HCT116 (cell line): ENCODE data around the gene CDK19. TPM values are rescaled to one million over a fixed set of nuclear protein-coding genes. Genes with fewer than 3 reads are reported as not detected.

Experiments
- ATAC-seq: fragments of 200-7000 bp; cut with Tn5 transposase; 2 replicates; pipeline ENCODE4 v1.9.1; 2020; ENCODE audit warnings: mild to moderate bottlenecking, moderate library complexity
- BruUV-seq: library from RNA; stranded (reverse); fragments of 400-500 nt; replicated peaks from 2 replicates; lab custom pipeline; 2021; lab: Mats Ljungman, UMichigan
- CTCF ChIA-PET: fragments of 300-600 bp; sonication (Branson Sonifier 250); formaldehyde crosslinking; loops from one replicate; lab custom pipeline; 2021; ENCODE audit warnings: antibody characterized with exemption; lab: Charles Lee
- POLR2A ChIA-PET: fragments of 300-600, 350-600 bp; sonication (Branson Sonifier 250); formaldehyde crosslinking; loops from one replicate; lab custom pipeline; 2021; ENCODE audit warnings: antibody characterized with exemption; lab: Charles Lee
- RAD21 ChIA-PET, 2 experiments: fragments of 300-600 bp; sonication (Branson Sonifier 250); formaldehyde crosslinking; loops; one replicate each; lab custom pipeline; 2023; ENCODE audit warnings: low total read pairs in 2 of 2; ENCODE audit not compliant: uncharacterized antibody in 2 of 2, unreplicated experiment in 2 of 2, low non-redundant PET in 1 of 2; lab: Charles Lee
- DNase-seq: peaks from one replicate; pipeline ENCODE4 v3.0.0-alpha.2; 2010; ENCODE audit warnings: low read depth, low spot score
- H2AFZ ChIP-seq: fragments of 200-600 bp; shearing (Covaris generic), sonication (generic); 2 replicates; pipeline ENCODE4 v1.6.1; 2017; ENCODE audit warnings: low read depth, mixed run types, mixed read lengths, antibody characterized with exemption, low read length; ENCODE audit not compliant: poor library complexity, severe bottlenecking
- H3K27ac ChIP-seq: 2 replicates; pipeline ENCODE4 v1.5.1; 2012; ENCODE audit warnings: low read depth, low read length
- H3K27me3 ChIP-seq: fragments of 200-600 bp; sonication (generic); 2 replicates; pipeline ENCODE4 v1.6.1; 2016; ENCODE audit warnings: mixed run types, low read length, mixed read lengths; ENCODE audit not compliant: insufficient read depth
- H3K36me3 ChIP-seq, 2 experiments: fragments of 200-500 bp in 1 of 2; fragments of 200-600 bp in 1 of 2; sonication (Bioruptor generic) in 1 of 2; sonication (generic) in 1 of 2; 2 replicates each; pipeline versions ENCODE4 v1.5.1 to v1.6.1; 2014 to 2016; ENCODE audit warnings: low read length in 2 of 2, inconsistent platforms in 1 of 2, mixed read lengths in 1 of 2, mixed run types in 1 of 2; ENCODE audit not compliant: insufficient read depth in 2 of 2, control insufficient read depth in 1 of 2
- H3K4me1 ChIP-seq, 2 experiments: fragments of 200-600 bp in 1 of 2; sonication (generic) in 1 of 2; 2 replicates each; pipeline versions ENCODE4 v1.5.1 to v1.6.1; 2012 to 2017; ENCODE audit warnings: low read length in 2 of 2, inconsistent platforms in 1 of 2, mild to moderate bottlenecking in 1 of 2, mixed read lengths in 1 of 2, mixed run types in 1 of 2, moderate library complexity in 1 of 2; ENCODE audit not compliant: insufficient read depth in 2 of 2, control insufficient read depth in 1 of 2
- H3K4me2 ChIP-seq: fragments of 200-600 bp; sonication (generic); 2 replicates; pipeline ENCODE4 v1.6.1; 2017; ENCODE audit warnings: mixed run types, low read length, mixed read lengths
- H3K4me3 ChIP-seq, 2 experiments: fragments of 200-600 bp in 1 of 2; sonication (generic) in 1 of 2; replicated peaks in 1 of 2; 2 replicates each; pipeline ENCODE4 v1.5.1; 2011 to 2016; ENCODE audit warnings: low read length in 2 of 2, control low read depth in 1 of 2, low read depth in 1 of 2, mild to moderate bottlenecking in 1 of 2, mixed read lengths in 1 of 2, mixed run types in 1 of 2
- H3K79me2 ChIP-seq: fragments of 200-600 bp; sonication (generic); 2 replicates; pipeline ENCODE4 v1.6.1; 2017; ENCODE audit warnings: mild to moderate bottlenecking, mixed run types, low read length, moderate library complexity, mixed read lengths; ENCODE audit not compliant: insufficient read depth
- H3K9ac ChIP-seq: fragments of 200-600 bp; sonication (generic); 2 replicates; pipeline ENCODE4 v1.6.1; 2016; ENCODE audit warnings: low read length, mixed read lengths
- H3K9me2 ChIP-seq: fragments of 200-600 bp; sonication (generic), shearing (Covaris generic); 2 replicates; pipeline ENCODE4 v1.6.1; 2017; ENCODE audit warnings: mixed run types, mild to moderate bottlenecking, moderate library complexity; ENCODE audit not compliant: insufficient read depth
- H3K9me3 ChIP-seq, 2 experiments: fragments of 200-500 bp in 1 of 2; fragments of 200-600 bp in 1 of 2; sonication (Bioruptor generic) in 1 of 2; sonication (generic) in 1 of 2; 2 replicates each; pipeline ENCODE4 v1.6.1; 2014 to 2017; ENCODE audit warnings: low read length in 2 of 2, mixed read lengths in 2 of 2, inconsistent platforms in 1 of 2, low read depth in 1 of 2, mild to moderate bottlenecking in 1 of 2, mixed run types in 1 of 2, moderate library complexity in 1 of 2; ENCODE audit not compliant: control insufficient read depth in 1 of 2, insufficient read depth in 1 of 2
- H4K20me1 ChIP-seq: fragments of 200-600 bp; sonication (generic), shearing (Covaris generic); 2 replicates; pipeline ENCODE4 v1.6.1; 2017; ENCODE audit warnings: mixed run types, mild to moderate bottlenecking, moderate library complexity; ENCODE audit not compliant: insufficient read depth
- CBX3 ChIP-seq: IDR thresholded peaks from 2 replicates; pipeline ENCODE4 v1.6.1; 2012; ENCODE audit warnings: low read depth
- EGR1 ChIP-seq: IDR thresholded peaks from 2 replicates; pipeline ENCODE4 v1.6.1; 2012; ENCODE audit warnings: low read depth
- ELF1 ChIP-seq: IDR thresholded peaks from 2 replicates; pipeline ENCODE4 v1.6.1; 2012; ENCODE audit warnings: low read depth, borderline replicate concordance
- EZH2phosphoT487 ChIP-seq: fragments of 200-600 bp; IDR thresholded peaks from 2 replicates; pipeline ENCODE4 v1.6.1; 2018; ENCODE audit warnings: antibody characterized with exemption, borderline replicate concordance
- JUND ChIP-seq: IDR thresholded peaks from 2 replicates; pipeline ENCODE4 v1.6.1; 2012
- POLR2A ChIP-seq: IDR thresholded peaks from 2 replicates; pipeline ENCODE4 v1.7.0; 2011; ENCODE audit warnings: borderline replicate concordance; ENCODE audit not compliant: insufficient read depth, insufficient read length; ENCODE audit errors: extremely low read depth
- POLR2AphosphoS5 ChIP-seq: IDR thresholded peaks from 2 replicates; pipeline ENCODE4 v1.6.1; 2011; ENCODE audit warnings: mild to moderate bottlenecking, low read depth, low read length, moderate library complexity
- RAD21 ChIP-seq: IDR thresholded peaks from 2 replicates; pipeline ENCODE4 v1.6.1; 2012; ENCODE audit warnings: low read depth, mild to moderate bottlenecking
- SIN3A ChIP-seq: IDR thresholded peaks from 2 replicates; pipeline ENCODE4 v1.6.1; 2012; ENCODE audit warnings: low read depth
- SP1 ChIP-seq: IDR thresholded peaks from 2 replicates; pipeline ENCODE4 v1.6.1; 2012; ENCODE audit warnings: low read depth
- SRF ChIP-seq: IDR thresholded peaks from 2 replicates; pipeline ENCODE4 v1.6.1; 2012; ENCODE audit warnings: low read depth
- TCF7L2 ChIP-seq: IDR thresholded peaks from 2 replicates; pipeline ENCODE4 v1.7.0; 2011; ENCODE audit warnings: borderline replicate concordance, inconsistent platforms; ENCODE audit not compliant: insufficient read depth, insufficient read length; ENCODE audit errors: extremely low read depth
- ZBTB33 ChIP-seq: IDR thresholded peaks from 2 replicates; pipeline ENCODE4 v1.6.1; 2011; ENCODE audit warnings: mild to moderate bottlenecking, low read length, moderate library complexity; ENCODE audit not compliant: insufficient replicate concordance; ENCODE audit errors: extremely low read depth
- ZFX ChIP-seq: fragments of 450-650 bp; IDR thresholded peaks from 2 replicates; pipeline ENCODE4 v1.6.1; 2017
- intact Hi-C: fragments of 100-400 bp; cut with micrococcal nuclease; formaldehyde crosslinking; loops from 2 replicates; pipeline ENCODE4 v1.10.0; 2022
- total RNA-seq: library from RNA; stranded (reverse); gene quantifications from one replicate; pipeline ENCODE4 v1.2.1, GENCODE V29; 2021; ENCODE audit not compliant: unreplicated experiment
- TF ChIP-seq, protein P1 (sequence below), 3 experiments: fragments of 200-600 bp in 1 of 3; sonication (generic) in 1 of 3; IDR thresholded peaks in 2 of 3; conservative IDR thresholded peaks in 1 of 3; 2 replicates each; pipeline ENCODE4 v1.5.1; 2012 to 2017; ENCODE audit warnings: low read depth in 2 of 3, low read length in 2 of 3, antibody characterized with exemption in 1 of 3, borderline replicate concordance in 1 of 3, control low read depth in 1 of 3, mild to moderate bottlenecking in 1 of 3, mixed read lengths in 1 of 3, mixed run types in 1 of 3, moderate library complexity in 1 of 3; ENCODE audit not compliant: insufficient read depth in 1 of 3
- TF ChIP-seq, protein P2 (sequence below): IDR thresholded peaks from 2 replicates; pipeline ENCODE4 v1.6.1; 2012; ENCODE audit warnings: low read depth
- TF ChIP-seq, protein P3 (sequence below): IDR thresholded peaks from 2 replicates; pipeline ENCODE4 v1.6.1; 2012

CDK19 gene
- total RNA-seq, 1 experiment from 2014 or later, result 20.0 TPM

- no peak for TF ChIP-seq EZH2phosphoT487
- no peak for TF ChIP-seq SP1
- TF ChIP-seq JUND, result no peak
- TF ChIP-seq, protein P1, sequence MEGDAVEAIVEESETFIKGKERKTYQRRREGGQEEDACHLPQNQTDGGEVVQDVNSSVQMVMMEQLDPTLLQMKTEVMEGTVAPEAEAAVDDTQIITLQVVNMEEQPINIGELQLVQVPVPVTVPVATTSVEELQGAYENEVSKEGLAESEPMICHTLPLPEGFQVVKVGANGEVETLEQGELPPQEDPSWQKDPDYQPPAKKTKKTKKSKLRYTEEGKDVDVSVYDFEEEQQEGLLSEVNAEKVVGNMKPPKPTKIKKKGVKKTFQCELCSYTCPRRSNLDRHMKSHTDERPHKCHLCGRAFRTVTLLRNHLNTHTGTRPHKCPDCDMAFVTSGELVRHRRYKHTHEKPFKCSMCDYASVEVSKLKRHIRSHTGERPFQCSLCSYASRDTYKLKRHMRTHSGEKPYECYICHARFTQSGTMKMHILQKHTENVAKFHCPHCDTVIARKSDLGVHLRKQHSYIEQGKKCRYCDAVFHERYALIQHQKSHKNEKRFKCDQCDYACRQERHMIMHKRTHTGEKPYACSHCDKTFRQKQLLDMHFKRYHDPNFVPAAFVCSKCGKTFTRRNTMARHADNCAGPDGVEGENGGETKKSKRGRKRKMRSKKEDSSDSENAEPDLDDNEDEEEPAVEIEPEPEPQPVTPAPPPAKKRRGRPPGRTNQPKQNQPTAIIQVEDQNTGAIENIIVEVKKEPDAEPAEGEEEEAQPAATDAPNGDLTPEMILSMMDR (IDR thresholded peaks at IDR 0.05 in 2 of 3, conservative IDR thresholded peaks at IDR 0.05 in 1 of 3; ENCODE audit: borderline replicate concordance in 1 of 3, insufficient read depth in 1 of 3, low read depth in 2 of 3, low read length in 2 of 3), result no peak
- no peak for TF ChIP-seq SRF
- no peak for TF ChIP-seq ZFX
- TF ChIP-seq ZBTB33, result no peak
- no peak for TF ChIP-seq ELF1
- TF ChIP-seq POLR2A, result no peak
- no peak for TF ChIP-seq SIN3A
- no peak for TF ChIP-seq TCF7L2
- TF ChIP-seq POLR2AphosphoS5, result no peak
- TF ChIP-seq RAD21, result no peak
- no peak for TF ChIP-seq CBX3
- no peak for TF ChIP-seq EGR1
- TF ChIP-seq, protein P2, sequence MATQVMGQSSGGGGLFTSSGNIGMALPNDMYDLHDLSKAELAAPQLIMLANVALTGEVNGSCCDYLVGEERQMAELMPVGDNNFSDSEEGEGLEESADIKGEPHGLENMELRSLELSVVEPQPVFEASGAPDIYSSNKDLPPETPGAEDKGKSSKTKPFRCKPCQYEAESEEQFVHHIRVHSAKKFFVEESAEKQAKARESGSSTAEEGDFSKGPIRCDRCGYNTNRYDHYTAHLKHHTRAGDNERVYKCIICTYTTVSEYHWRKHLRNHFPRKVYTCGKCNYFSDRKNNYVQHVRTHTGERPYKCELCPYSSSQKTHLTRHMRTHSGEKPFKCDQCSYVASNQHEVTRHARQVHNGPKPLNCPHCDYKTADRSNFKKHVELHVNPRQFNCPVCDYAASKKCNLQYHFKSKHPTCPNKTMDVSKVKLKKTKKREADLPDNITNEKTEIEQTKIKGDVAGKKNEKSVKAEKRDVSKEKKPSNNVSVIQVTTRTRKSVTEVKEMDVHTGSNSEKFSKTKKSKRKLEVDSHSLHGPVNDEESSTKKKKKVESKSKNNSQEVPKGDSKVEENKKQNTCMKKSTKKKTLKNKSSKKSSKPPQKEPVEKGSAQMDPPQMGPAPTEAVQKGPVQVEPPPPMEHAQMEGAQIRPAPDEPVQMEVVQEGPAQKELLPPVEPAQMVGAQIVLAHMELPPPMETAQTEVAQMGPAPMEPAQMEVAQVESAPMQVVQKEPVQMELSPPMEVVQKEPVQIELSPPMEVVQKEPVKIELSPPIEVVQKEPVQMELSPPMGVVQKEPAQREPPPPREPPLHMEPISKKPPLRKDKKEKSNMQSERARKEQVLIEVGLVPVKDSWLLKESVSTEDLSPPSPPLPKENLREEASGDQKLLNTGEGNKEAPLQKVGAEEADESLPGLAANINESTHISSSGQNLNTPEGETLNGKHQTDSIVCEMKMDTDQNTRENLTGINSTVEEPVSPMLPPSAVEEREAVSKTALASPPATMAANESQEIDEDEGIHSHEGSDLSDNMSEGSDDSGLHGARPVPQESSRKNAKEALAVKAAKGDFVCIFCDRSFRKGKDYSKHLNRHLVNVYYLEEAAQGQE, result no peak
- TF ChIP-seq, protein P3, sequence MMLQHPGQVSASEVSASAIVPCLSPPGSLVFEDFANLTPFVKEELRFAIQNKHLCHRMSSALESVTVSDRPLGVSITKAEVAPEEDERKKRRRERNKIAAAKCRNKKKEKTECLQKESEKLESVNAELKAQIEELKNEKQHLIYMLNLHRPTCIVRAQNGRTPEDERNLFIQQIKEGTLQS, result no peak
- TF ChIP-seq, all 23 proteins: peak for 0
- intact Hi-C loops, result no loop called here
- RAD21 ChIA-PET, result no interaction called here
Measured at GRCh38 chr6:110626442-110626841, 188.8 kb downstream of the CDK19 start.

More at GRCh38 chr6:110626442-110626841, 188.8 kb downstream of the CDK19 start:
- Histone ChIP-seq H3K9me2 (no peaks in the 10 kb centered on the region), H2AFZ (no peak overlapping the region), H3K9ac (no peak overlapping the region), H3K4me3 (no peak overlapping the region), H4K20me1 (no peaks in the 10 kb centered on the region), H3K4me2 (no peak overlapping the region), H3K27ac (no peak overlapping the region), H3K4me1 (no peaks in the 10 kb centered on the region), H3K36me3 (0 out of 4 replicates have a peak, but pooled peaks cover 0 to 2% of the 10 kb centered on the region in 2 experiments), H3K9me3 (no peaks in the 10 kb centered on the region), H3K79me2 (no peaks in the 10 kb centered on the region), H3K27me3 (no peaks in the 10 kb centered on the region)
- ATAC-seq (no peak), DNase-seq (no peak)
- no TSS peak for BruUV-seq
- ChIA-PET CTCF (no interaction called here), POLR2A (no interaction called here)
